OCI-LY1 (cell line): ENCODE measurements around the gene TET1.

Source experiments
- H2AFZ ChIP-seq: fragments of 200-600 bp; sonication (generic), shearing (Covaris generic); 2 replicates; pipeline ENCODE4 v1.6.0; 2014; ENCODE audit warnings: antibody characterized with exemption, mild to moderate bottlenecking, low read length
- H3F3A ChIP-seq: fragments of 200-600 bp; sonication (generic), shearing (Covaris generic); 2 replicates; pipeline ENCODE4 v1.6.0; 2014; ENCODE audit warnings: mild to moderate bottlenecking, antibody characterized with exemption, low read length, moderate library complexity; ENCODE audit not compliant: insufficient read depth
- H3K27ac ChIP-seq: fragments of 200-600 bp; sonication (generic); 2 replicates; pipeline ENCODE4 v1.5.1; 2014; ENCODE audit warnings: low read length, mixed run types, mild to moderate bottlenecking, low read depth; ENCODE audit not compliant: poor library complexity, severe bottlenecking
- H3K27me3 ChIP-seq: fragments of 200-600 bp; sonication (generic); 2 replicates; pipeline ENCODE4 v1.6.0; 2014; ENCODE audit warnings: antibody characterized with exemption, mild to moderate bottlenecking, low read length, moderate library complexity; ENCODE audit not compliant: insufficient read depth
- H3K36me3 ChIP-seq: fragments of 200-600 bp; sonication (generic); 2 replicates; pipeline ENCODE4 v1.6.1; 2014; ENCODE audit warnings: mild to moderate bottlenecking, antibody characterized with exemption, low read length, moderate library complexity, mixed read lengths; ENCODE audit not compliant: insufficient read depth
- H3K4me1 ChIP-seq: fragments of 200-600 bp; sonication (generic); 2 replicates; pipeline ENCODE4 v1.5.1; 2014; ENCODE audit warnings: mild to moderate bottlenecking, low read length, moderate library complexity; ENCODE audit not compliant: insufficient read depth, severe bottlenecking
- H3K4me2 ChIP-seq: fragments of 200-600 bp; sonication (generic), shearing (Covaris generic); 2 replicates; pipeline ENCODE4 v1.6.1; 2014; ENCODE audit warnings: low read length
- H3K4me3 ChIP-seq: fragments of 200-600 bp; sonication (generic); 2 replicates; pipeline ENCODE4 v1.5.1; 2014; ENCODE audit warnings: low read length, low read depth, mild to moderate bottlenecking, mixed read lengths; ENCODE audit not compliant: poor library complexity, severe bottlenecking
- H3K79me2 ChIP-seq: fragments of 200-600 bp; shearing (Covaris generic); 2 replicates; pipeline ENCODE4 v1.6.1; 2016; ENCODE audit warnings: mixed run types, low read length, mixed read lengths; ENCODE audit not compliant: insufficient read depth
- H3K9ac ChIP-seq: fragments of 200-600 bp; sonication (generic), shearing (Covaris generic); 2 replicates; pipeline ENCODE4 v1.6.1; 2014; ENCODE audit warnings: mild to moderate bottlenecking, low read length, mixed read lengths
- H3K9me2 ChIP-seq: fragments of 200-600 bp; sonication (generic), shearing (Covaris generic); 2 replicates; pipeline ENCODE4 v1.6.1; 2014; ENCODE audit warnings: low read depth, mild to moderate bottlenecking, low read length, mixed read lengths
- H3K9me3 ChIP-seq: fragments of 200-600 bp; shearing (Covaris generic); 2 replicates; pipeline ENCODE4 v1.6.1; 2014; ENCODE audit warnings: low read length, mixed read lengths
- H4K20me1 ChIP-seq: fragments of 200-600 bp; sonication (generic), shearing (Covaris generic); 2 replicates; pipeline ENCODE4 v1.6.0; 2016; ENCODE audit warnings: mild to moderate bottlenecking, low read length; ENCODE audit not compliant: insufficient read depth
- CTCF ChIP-seq: fragments of 200-600 bp; sonication (generic), shearing (Covaris generic); IDR thresholded peaks from 2 replicates; pipeline ENCODE4 v1.5.1; 2017; ENCODE audit warnings: mild to moderate bottlenecking, antibody characterized with exemption, low read length, moderate library complexity, mixed read lengths
- EZH2 ChIP-seq: fragments of 200-600 bp; sonication (generic), shearing (Covaris generic); IDR thresholded peaks from 2 replicates; pipeline ENCODE4 v1.8.0; 2017; ENCODE audit warnings: borderline replicate concordance, mixed run types, mild to moderate bottlenecking, antibody characterized with exemption, low read length, moderate library complexity, mixed read lengths

Gene TET1

GRCh38 chr10:68553599-68553998 lies 6.5 kb upstream of the TET1 start:
- H3K79me2 ChIP-seq = no peaks in the 10 kb centered on the region
- H3K9me3 ChIP-seq = no peaks in the 10 kb centered on the region
- no peaks in the 10 kb centered on the region for H3K36me3 ChIP-seq
- no peaks in the 10 kb centered on the region for H3K27me3 ChIP-seq
- no peaks in the 10 kb centered on the region for H3F3A ChIP-seq
- no peak overlapping the region for H2AFZ ChIP-seq
- H3K9me2 ChIP-seq = no peaks in the 10 kb centered on the region
- H3K4me3 ChIP-seq = no peak overlapping the region
- TF ChIP-seq CTCF (no peak), EZH2 (no peak)
- H3K4me2 ChIP-seq = no peak overlapping the region
- no peaks in the 10 kb centered on the region for H3K4me1 ChIP-seq
- no peak overlapping the region for H3K9ac ChIP-seq
- no peaks in the 10 kb centered on the region for H4K20me1 ChIP-seq
- no peak overlapping the region for H3K27ac ChIP-seq

DNA sequence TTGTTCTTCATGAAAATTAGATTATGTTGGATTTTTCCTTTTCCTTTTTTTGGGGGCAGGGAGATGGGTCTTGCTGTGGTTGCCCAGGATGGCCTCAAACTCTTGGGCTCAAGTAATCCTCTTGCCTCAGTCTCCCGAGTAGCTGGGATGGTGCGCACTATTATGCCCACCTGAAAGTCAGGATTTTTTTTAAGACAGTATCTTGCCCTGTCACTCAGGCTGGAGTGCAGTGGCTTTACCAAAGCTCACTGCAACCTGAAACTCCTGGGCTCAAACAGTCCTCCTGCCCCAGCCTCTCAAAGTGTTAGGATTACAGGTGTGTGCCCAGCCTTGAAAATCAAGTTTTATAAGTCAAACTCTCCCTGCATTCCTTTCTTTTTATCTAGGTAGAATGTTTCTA lies 1.7 kb upstream of the TET1 start:
- Histone ChIP-seq H3K4me2 (no peak overlapping the region), H3K9me2 (no peaks in the 10 kb centered on the region), H3K9ac (no peak overlapping the region), H3K79me2 (no peaks in the 10 kb centered on the region), H4K20me1 (no peaks in the 10 kb centered on the region), H3K4me3 (no peak overlapping the region), H3K36me3 (no peaks in the 10 kb centered on the region), H3F3A (no peaks in the 10 kb centered on the region), H3K4me1 (peaks cover 5% of the 10 kb centered on the region), H3K9me3 (no peaks in the 10 kb centered on the region), H3K27ac (no peak overlapping the region), H3K27me3 (no peaks in the 10 kb centered on the region; the same call in 1 of the 2 replicates), H2AFZ (no peak overlapping the region)
- TF ChIP-seq EZH2 (no peak), CTCF (no peak)

GRCh38 chr10:68559251-68559650 lies 886 bp upstream of the TET1 start:
- H3K36me3 ChIP-seq = no peaks in the 10 kb centered on the region
- H3K4me3 ChIP-seq = no peak overlapping the region
- no peaks in the 10 kb centered on the region; the same call in 1 of the 2 replicates for H3K27me3 ChIP-seq
- no peak overlapping the region for H3K27ac ChIP-seq
- H3F3A ChIP-seq = no peaks in the 10 kb centered on the region
- H3K4me2 ChIP-seq = no peak overlapping the region
- no peaks in the 10 kb centered on the region for H3K9me3 ChIP-seq
- no peaks in the 10 kb centered on the region for H3K9me2 ChIP-seq
- no peaks in the 10 kb centered on the region for H4K20me1 ChIP-seq
- TF ChIP-seq EZH2 (no peak), CTCF (no peak)
- H2AFZ ChIP-seq = no peak overlapping the region
- H3K9ac ChIP-seq = no peak overlapping the region
- H3K4me1 ChIP-seq = peaks cover 5% of the 10 kb centered on the region
- H3K79me2 ChIP-seq = no peaks in the 10 kb centered on the region
